PC-3 (cell line): Measurements from ENCODE around the gene MPP1. TPM values are rescaled to one million over a fixed set of nuclear protein-coding genes. Genes with fewer than 3 reads are reported as not detected.

Source experiments
- ATAC-seq: fragments of 200-7000 bp; cut with Tn5 transposase; 2 replicates; pipeline ENCODE4 v1.9.1; 2020; ENCODE audit warnings: mild to moderate bottlenecking, moderate library complexity
- BruUV-seq: library from RNA; stranded (reverse); fragments of 400-500 nt; replicated peaks from 2 replicates; lab custom pipeline; 2021; lab: Mats Ljungman, UMichigan
- CTCF ChIA-PET: fragments of 300-600 bp; sonication (Branson Sonifier 250); formaldehyde crosslinking; loops from one replicate; lab custom pipeline; 2022; ENCODE audit warnings: antibody characterized with exemption; lab: Charles Lee
- POLR2A ChIA-PET: fragments of 300-600 bp; sonication (Branson Sonifier 250); formaldehyde crosslinking; loops from one replicate; lab custom pipeline; 2022; ENCODE audit warnings: antibody characterized with exemption; ENCODE audit not compliant: unreplicated experiment; lab: Charles Lee
- DNase-seq: peaks from one replicate; pipeline ENCODE4 v3.0.0-alpha.2; 2015
- H2AFZ ChIP-seq: fragments of 300-600 bp; sonication (generic); 2 replicates; pipeline ENCODE4 v1.6.0; 2016; ENCODE audit warnings: antibody characterized with exemption, low read length
- H3F3A ChIP-seq: fragments of 300-600 bp; sonication (generic); one replicate; pipeline ENCODE4 v1.6.0; 2017; ENCODE audit warnings: antibody characterized with exemption, low read length, control low read depth, mild to moderate bottlenecking; ENCODE audit not compliant: unreplicated experiment
- H3K27ac ChIP-seq: fragments of 300-600 bp; sonication (generic); 2 replicates; pipeline ENCODE4 v1.5.1; 2016; ENCODE audit warnings: mild to moderate bottlenecking, low read length
- H3K27me3 ChIP-seq: fragments of 300-600 bp; sonication (generic); 2 replicates; pipeline ENCODE4 v1.6.1; 2016; ENCODE audit warnings: low read length, mixed read lengths
- H3K36me3 ChIP-seq: fragments of 300-600 bp; sonication (generic); 2 replicates; pipeline ENCODE4 v1.6.1; 2016; ENCODE audit warnings: low read depth, mixed run types, low read length, mixed read lengths
- H3K4me1 ChIP-seq: fragments of 300-600 bp; sonication (generic); 2 replicates; pipeline ENCODE4 v1.5.1; 2016; ENCODE audit warnings: low read length; ENCODE audit not compliant: insufficient read depth
- H3K4me2 ChIP-seq: fragments of 300-600 bp; sonication (generic); 2 replicates; pipeline ENCODE4 v1.6.0; 2016; ENCODE audit warnings: low read length
- H3K4me3 ChIP-seq: fragments of 300-600 bp; sonication (generic); 2 replicates; pipeline ENCODE4 v1.5.1; 2016; ENCODE audit warnings: mild to moderate bottlenecking, low read length, mixed read lengths
- H3K79me2 ChIP-seq: fragments of 300-600 bp; sonication (generic); 2 replicates; pipeline ENCODE4 v1.6.1; 2017; ENCODE audit warnings: low read length, mixed read lengths
- H3K9ac ChIP-seq: fragments of 300-600 bp; sonication (generic); 2 replicates; pipeline ENCODE4 v1.6.0; 2016; ENCODE audit warnings: mild to moderate bottlenecking, low read length
- H3K9me2 ChIP-seq: fragments of 300-600 bp; sonication (generic); replicated peaks from 2 replicates; pipeline ENCODE4 v1.6.1; 2016; ENCODE audit warnings: mixed run types, low read length, mixed read lengths
- H3K9me3 ChIP-seq: fragments of 300-600 bp; sonication (generic); 2 replicates; pipeline ENCODE4 v1.6.1; 2016; ENCODE audit warnings: low read length, mixed read lengths
- H4K20me1 ChIP-seq: fragments of 300-600 bp; sonication (generic); 2 replicates; pipeline ENCODE4 v1.6.1; 2016; ENCODE audit warnings: low read length, mixed read lengths
- EZH2 ChIP-seq: fragments of 300-600 bp; sonication (generic); IDR thresholded peaks from one replicate; pipeline ENCODE4 v1.6.1; 2017; ENCODE audit warnings: antibody characterized with exemption, mild to moderate bottlenecking, low read length; ENCODE audit not compliant: unreplicated experiment
- EZH2phosphoT487 ChIP-seq: fragments of 300-600 bp; sonication (generic); IDR thresholded peaks from 2 replicates; pipeline ENCODE4 v1.6.1; 2018; ENCODE audit warnings: mild to moderate bottlenecking, antibody characterized with exemption, low read length, borderline replicate concordance
- intact Hi-C: fragments of 100-400 bp; cut with micrococcal nuclease; formaldehyde crosslinking; loops from 2 replicates; pipeline ENCODE4 v1.9.0; 2023
- total RNA-seq: library from RNA; depleted of rRNA; stranded (reverse); fragments of >200 nt; gene quantifications from 2 replicates; pipeline ENCODE4 v1.2.3, GENCODE V29; 2014
- TF ChIP-seq, protein P1 (sequence below): fragments of 300-600 bp; sonication (generic); conservative IDR thresholded peaks from 2 replicates; pipeline ENCODE4 v1.5.1; 2017; ENCODE audit warnings: antibody characterized with exemption, low read depth, mild to moderate bottlenecking, low read length

MPP1 gene
- total RNA-seq, 1 experiment from 2014 or later, result 18.8 TPM

DNA sequence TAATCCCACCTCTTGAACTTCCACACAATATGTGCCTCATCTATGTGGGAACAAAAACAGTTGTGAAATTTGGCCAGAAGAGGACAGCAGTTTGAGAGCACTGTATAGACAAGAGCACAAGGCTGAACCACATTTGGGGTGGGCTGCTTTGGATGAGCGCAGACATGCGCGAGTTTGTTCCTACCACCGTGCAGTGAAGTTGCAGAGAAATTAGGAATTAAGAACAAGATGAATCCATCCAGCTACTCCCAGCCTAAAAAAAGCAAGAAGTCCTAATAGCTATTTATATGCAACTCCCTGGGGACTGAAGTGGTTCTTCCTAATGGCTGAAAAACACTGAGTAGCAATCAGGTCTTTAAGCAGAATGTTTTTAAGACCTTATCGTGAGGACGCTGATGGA is 55.4 kb downstream of the MPP1 start:
- no peaks in the 10 kb centered on the region for H3K9me2 ChIP-seq
- H3K9me3 ChIP-seq, result no peaks in the 10 kb centered on the region
- peak overlapping the region; percentile 68 for H3K4me3 ChIP-seq
- no peaks in the 10 kb centered on the region for H3K36me3 ChIP-seq
- BruUV-seq, result no TSS peak
- TF ChIP-seq, protein P1, sequence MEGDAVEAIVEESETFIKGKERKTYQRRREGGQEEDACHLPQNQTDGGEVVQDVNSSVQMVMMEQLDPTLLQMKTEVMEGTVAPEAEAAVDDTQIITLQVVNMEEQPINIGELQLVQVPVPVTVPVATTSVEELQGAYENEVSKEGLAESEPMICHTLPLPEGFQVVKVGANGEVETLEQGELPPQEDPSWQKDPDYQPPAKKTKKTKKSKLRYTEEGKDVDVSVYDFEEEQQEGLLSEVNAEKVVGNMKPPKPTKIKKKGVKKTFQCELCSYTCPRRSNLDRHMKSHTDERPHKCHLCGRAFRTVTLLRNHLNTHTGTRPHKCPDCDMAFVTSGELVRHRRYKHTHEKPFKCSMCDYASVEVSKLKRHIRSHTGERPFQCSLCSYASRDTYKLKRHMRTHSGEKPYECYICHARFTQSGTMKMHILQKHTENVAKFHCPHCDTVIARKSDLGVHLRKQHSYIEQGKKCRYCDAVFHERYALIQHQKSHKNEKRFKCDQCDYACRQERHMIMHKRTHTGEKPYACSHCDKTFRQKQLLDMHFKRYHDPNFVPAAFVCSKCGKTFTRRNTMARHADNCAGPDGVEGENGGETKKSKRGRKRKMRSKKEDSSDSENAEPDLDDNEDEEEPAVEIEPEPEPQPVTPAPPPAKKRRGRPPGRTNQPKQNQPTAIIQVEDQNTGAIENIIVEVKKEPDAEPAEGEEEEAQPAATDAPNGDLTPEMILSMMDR, result 0 out of 2 replicates have a peak, but pooled peaks have one; percentile 16
- no peak for TF ChIP-seq EZH2phosphoT487
- peak overlapping the region; percentile 91 for H3K4me2 ChIP-seq
- ChIA-PET POLR2A (no interaction called here), CTCF (interaction anchor here (1.6 kb wide), 1 partner anchor 12 kb away, joined by 5 read pairs; no protein-coding TSS in a partner anchor)
- peaks cover 7% of the 10 kb centered on the region; the same call in 1 of the 2 replicates for H3K4me1 ChIP-seq
- no peak overlapping the region for H3K27ac ChIP-seq
- DNase-seq (no peak), ATAC-seq (no peak)
- peak overlapping the region; percentile 89 for H2AFZ ChIP-seq
- peaks cover 30% of the 10 kb centered on the region for H3K27me3 ChIP-seq
- H3F3A ChIP-seq, result no peaks in the 10 kb centered on the region
- H3K9ac ChIP-seq, result no peak overlapping the region
- intact Hi-C loops, result no loop called here
- no peaks in the 10 kb centered on the region for H4K20me1 ChIP-seq
- H3K79me2 ChIP-seq, result no peaks in the 10 kb centered on the region

DNA sequence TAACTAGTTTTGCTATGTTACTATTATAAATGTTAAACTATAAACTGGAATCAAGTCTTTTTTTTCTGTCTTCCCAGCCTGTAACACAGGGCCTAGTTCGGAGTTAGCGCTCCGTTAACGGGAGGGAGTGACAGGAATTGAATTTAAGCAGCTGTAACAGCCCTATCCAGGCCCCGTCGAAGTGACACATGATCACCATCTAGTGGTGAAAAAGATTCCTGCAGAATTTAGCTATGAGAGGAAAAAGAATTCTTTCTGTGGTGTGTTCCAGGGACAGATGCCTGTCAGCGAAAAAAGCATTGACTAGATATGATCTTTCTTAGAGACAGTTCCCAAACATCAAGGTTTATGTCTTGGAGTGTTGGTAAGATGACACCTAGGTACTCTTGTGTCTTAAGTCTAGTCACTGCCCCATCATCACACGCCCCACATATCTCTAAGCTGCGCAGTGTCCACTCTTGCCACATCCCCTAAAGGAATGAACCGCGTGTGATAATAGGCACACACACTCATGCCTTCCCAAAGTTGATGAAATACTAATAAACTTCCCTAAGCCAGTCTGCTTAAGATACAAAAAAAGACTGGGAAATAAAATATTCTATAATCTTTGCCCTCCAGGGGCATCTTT is 56.5 kb downstream of the MPP1 start:
- Histone ChIP-seq H3K4me1 (peaks cover 7% of the 10 kb centered on the region; the same call in 1 of the 2 replicates), H3K4me2 (peak overlapping the region; percentile 57), H3F3A (no peaks in the 10 kb centered on the region), H4K20me1 (no peaks in the 10 kb centered on the region), H3K9me3 (no peaks in the 10 kb centered on the region), H3K27ac (no peak overlapping the region), H3K4me3 (no peak overlapping the region), H3K79me2 (no peaks in the 10 kb centered on the region), H3K9ac (no peak overlapping the region), H3K27me3 (peaks cover 30% of the 10 kb centered on the region), H2AFZ (no peak overlapping the region), H3K9me2 (no peaks in the 10 kb centered on the region), H3K36me3 (no peaks in the 10 kb centered on the region)
- peak; percentile 71 for ATAC-seq
- TF ChIP-seq EZH2phosphoT487, result no peak
- TF ChIP-seq, protein P1, result peak; percentile 83
- intact Hi-C loops, result loop anchor here (1.0 kb wide), 3 partner anchors 24 to 92 kb away; no protein-coding TSS in a partner anchor
- CTCF ChIA-PET, result interaction anchor here (0.6 to 1.6 kb wide), 5 partner anchors 11 to 153 kb away, joined by 3 to 9 read pairs (median 5); no protein-coding TSS in a partner anchor
- no TSS peak for BruUV-seq
- POLR2A ChIA-PET, result no interaction called here
- DNase-seq, result peak; percentile 88

DNA sequence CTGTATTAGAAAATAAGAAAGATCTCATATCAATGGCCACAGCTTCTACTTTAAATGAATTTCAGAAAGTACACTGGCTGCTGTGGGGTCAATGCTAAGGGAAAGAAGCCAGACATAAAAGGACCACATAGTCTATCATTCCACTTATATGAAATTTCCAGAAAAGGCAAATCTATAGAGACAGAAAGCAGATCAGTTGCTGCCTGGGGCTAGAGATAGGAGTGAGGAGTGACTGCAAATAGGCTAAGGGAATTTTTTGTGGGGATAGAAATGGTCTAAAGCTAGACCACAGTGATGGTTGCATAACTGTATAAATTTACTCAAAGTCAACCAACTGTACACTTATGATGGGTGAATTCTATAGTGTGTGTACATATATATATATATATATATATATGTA is 62.7 kb downstream of the MPP1 start:
- H3K4me3 ChIP-seq, result no peak overlapping the region
- no peak overlapping the region for H3K27ac ChIP-seq
- no peaks in the 10 kb centered on the region for H4K20me1 ChIP-seq
- peaks cover 6% of the 10 kb centered on the region; the same call in 1 of the 2 replicates for H3K4me1 ChIP-seq
- no peaks in the 10 kb centered on the region for H3K27me3 ChIP-seq
- no peak overlapping the region for H2AFZ ChIP-seq
- H3K9ac ChIP-seq, result no peak overlapping the region
- no peak overlapping the region for H3K4me2 ChIP-seq
- ChIA-PET POLR2A (no interaction called here), CTCF (no interaction called here)
- no peaks in the 10 kb centered on the region for H3K9me2 ChIP-seq
- H3K9me3 ChIP-seq, result no peaks in the 10 kb centered on the region
- ATAC-seq, result no peak
- DNase-seq, result no peak
- H3F3A ChIP-seq, result no peaks in the 10 kb centered on the region
- TF ChIP-seq, protein P1, result no peak
- TF ChIP-seq EZH2, result no peak
- no peak for TF ChIP-seq EZH2phosphoT487
- BruUV-seq, result no TSS peak
- H3K79me2 ChIP-seq, result no peaks in the 10 kb centered on the region
- intact Hi-C loops, result no loop called here
- H3K36me3 ChIP-seq, result no peaks in the 10 kb centered on the region
